GM19397 (cell line): ENCODE data around the gene IFNL4.
"Not testable (repeated sequence)": the region's sequence is repeated elsewhere in the genome, so short reads cannot be mapped to it uniquely, and the experiment has no call there.

ENCODE experiments used
- ATAC-seq: cut with Tn5 transposase; IDR thresholded peaks from one replicate; pipeline ENCODE4 v1.9.1; 2021; ENCODE audit warnings: mild to moderate bottlenecking, moderate library complexity; ENCODE audit not compliant: unreplicated experiment

IFNL4 gene

DNA sequence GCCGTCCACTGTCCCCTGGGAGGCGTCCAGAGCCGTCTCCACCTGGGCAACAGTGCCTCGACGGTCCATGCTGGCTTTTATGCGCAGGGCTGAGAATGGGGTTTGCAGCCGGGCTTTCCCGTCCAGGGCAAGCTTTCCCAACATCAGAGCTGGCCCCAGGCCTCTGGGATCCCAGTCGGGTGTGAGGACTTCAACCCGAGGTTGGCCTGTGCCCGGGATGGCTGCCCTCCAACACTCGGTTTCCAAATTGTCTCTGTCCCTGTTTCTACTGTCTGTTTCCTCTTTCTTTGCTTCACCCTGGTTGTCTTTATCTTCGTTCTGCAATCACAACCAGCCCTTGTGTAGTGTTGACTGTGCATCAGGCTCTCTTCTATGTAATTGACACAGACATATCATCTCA lies at the start of gene IFNL4:
Gene IFNL4 (minus strand): TSS at position 51 of the 400 bp plus-strand sequence.
- ATAC-seq: no peak

DNA sequence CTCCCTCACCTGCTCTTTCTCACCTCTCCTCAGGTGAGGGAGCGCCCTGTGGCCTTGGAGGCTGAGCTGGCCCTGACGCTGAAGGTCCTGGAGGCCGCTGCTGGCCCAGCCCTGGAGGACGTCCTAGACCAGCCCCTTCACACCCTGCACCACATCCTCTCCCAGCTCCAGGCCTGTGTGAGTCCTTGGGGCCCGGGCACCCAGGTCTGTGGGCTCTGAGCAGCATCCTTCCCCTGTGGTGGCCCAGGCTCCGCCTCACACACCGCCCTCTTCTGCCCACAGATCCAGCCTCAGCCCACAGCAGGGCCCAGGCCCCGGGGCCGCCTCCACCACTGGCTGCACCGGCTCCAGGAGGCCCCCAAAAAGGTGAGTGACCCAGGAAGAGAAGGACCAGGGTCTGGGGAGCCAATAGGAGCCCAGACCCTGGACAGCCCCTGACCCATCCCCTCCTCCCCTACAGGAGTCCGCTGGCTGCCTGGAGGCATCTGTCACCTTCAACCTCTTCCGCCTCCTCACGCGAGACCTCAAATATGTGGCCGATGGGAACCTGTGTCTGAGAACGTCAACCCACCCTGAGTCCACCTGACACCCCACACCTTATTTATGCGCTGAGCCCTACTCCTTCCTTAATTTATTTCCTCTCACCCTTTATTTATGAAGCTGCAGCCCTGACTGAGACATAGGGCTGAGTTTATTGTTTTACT lies 49.4 kb upstream of the IFNL4 start:
- no peak for ATAC-seq

DNA sequence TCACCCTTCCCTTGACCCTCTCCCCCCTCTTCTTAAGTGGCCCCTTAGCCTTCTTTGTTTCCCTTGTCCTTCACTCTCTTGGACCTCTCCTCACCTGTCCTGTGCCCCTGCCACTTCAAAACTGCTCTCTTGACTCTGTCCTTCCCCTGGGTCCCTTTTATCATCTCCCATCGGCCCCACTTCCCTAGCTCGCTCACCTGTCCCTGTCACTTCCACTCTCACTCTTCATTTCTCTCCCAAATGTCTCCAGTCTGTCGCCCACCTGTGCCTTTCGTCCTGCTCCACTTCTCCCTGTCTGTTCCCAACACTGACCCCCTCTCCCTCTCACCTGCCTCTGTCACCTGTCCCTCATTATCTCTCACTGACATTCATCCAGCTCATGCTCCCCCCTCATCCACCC lies 48.2 kb upstream of the IFNL4 start:
- no peak for ATAC-seq

DNA sequence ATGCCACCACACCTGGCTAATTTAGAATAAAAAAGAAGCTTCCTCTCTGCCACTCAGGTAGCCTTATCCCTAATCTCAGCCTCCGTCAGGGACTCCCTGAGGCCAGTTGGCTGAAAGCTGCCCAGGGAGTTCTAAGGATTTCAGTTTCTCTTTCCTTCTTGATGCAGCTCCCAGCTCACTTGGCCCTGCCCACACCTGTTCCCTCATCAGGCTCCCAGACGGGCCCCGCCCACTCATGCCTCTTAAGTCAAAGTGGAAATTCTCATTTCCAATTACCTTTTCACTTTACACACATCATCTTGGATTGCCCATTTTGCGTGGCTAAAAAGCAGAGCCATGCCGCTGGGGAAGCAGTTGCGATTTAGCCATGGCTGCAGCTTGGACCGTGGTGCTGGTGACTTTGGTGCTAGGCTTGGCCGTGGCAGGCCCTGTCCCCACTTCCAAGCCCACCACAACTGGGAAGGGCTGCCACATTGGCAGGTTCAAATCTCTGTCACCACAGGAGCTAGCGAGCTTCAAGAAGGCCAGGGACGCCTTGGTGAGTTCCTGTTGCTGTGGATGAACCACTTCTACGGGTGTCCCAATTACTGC lies 47.5 kb upstream of the IFNL4 start, which contains the start of gene IFNL1:
Gene IFNL1 (plus strand): TSS at position 353 of the 591 bp plus-strand sequence. CDS start 15 bp downstream, at position 368.
- no peak for ATAC-seq

DNA sequence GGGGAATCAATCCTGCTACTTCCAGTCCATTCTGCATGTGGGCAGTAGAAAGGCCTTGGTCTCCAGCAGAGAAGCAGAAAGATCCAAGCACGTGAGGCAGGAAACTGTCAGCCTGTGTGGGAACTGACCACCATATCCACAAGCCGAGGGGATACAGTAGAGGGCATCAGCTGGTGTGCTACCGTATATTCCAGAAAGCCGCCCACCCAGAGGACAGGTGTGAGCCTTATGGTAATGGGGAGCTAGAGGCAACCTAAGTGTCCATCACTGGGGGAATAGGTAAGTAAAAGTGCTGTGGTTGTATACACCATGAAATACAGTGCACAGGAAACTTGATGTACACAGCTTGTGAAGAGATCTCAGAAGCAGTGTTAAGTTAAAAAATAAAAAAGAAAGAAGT lies 44.7 kb upstream of the IFNL4 start:
- ATAC-seq: no peak

DNA sequence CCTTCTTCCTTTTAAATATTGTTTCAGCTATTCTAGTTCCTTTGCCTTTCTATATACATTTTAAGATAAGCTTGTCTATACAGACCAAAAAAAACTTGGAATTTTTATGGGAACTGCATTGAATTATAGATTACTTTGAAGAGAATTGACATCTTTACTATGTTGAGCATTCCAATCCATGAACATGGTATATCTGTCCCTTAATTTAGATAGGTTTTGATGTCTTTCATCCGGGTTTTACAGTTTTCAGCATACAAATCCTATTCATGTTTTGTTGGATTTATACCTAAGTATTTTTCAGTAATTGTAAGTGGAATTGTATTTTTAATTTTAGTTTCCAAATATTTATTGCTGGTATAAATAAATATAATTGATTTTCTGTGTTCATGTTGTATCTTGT lies 35.4 kb upstream of the IFNL4 start:
- no peak for ATAC-seq

DNA sequence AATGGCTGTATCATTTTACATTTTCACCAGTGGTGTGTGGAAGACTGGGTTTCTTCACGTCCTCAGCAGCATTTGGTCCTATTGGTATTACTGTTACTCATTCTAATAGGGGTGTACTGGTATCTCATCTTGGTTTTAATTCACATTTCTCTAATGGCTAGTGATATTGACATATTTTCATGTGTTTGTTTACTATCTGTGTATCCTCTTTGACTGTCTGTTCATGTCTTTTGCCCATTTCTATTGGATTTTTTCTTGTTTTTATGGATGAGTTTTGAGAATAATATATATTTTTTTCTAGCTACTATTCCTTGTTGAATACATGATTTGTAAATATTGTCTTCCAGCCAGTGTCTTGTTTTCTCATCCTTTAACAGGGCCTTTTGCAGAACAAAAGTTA lies 33.4 kb upstream of the IFNL4 start:
- ATAC-seq: no peak

DNA sequence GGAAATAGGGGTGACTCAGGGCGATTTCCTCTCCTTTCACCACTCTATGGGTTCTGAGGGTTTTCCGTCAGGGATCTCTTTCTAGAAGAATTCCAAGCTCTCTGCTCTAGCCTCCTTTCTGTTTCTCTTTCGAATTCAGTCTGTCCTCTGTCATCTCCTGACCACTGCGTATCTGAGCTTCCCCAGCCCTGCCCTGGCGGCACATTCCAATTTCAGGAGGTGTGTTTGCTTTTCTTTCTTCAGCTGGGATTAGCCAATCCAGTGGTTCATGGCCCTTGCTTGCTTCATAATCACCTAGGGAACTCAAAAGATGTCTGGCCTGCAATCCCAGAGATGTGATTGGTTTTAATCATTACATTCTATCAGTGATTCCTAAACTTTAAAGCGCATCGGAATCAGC lies 28.9 kb upstream of the IFNL4 start:
- ATAC-seq: no peak

DNA sequence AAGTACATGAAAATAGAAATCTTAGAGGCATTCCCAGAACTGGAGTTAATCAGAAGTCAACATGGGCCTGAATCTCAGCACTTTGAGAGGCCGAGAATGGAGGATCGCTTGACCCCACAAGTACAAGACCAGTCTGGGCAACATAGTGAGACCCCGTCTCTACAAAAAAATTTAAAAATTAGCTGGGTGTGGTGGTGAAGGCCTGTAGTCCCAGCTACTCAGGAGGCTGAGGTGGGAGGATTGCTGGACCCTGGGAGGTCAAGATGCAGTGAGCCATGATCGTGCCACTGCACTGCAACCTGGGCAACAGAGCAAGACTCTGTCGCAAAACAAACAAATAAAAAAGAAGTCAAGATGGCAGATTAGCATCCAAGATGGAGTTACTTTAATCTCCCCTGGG lies 28.1 kb upstream of the IFNL4 start:
- ATAC-seq: no peak

DNA sequence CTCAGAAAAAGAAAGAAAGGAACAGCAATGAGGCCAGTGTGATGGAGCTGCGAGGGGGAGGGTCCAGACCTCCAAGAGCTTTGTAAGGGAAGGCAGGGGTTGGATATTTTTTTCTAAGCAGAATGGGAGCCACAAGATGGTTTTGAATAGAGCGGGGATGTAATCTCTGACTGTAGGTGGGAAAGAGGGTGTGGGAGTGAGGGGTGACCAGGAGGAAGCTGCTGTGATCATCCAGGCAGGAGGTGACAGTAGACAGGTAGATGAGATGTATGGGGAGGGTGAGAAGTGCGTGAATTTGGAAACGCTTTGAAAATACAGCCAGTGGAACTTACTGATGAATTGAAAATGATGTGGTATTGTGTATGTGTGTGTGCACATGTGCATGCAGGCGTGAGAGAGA lies 26.9 kb upstream of the IFNL4 start:
- no peak for ATAC-seq

DNA sequence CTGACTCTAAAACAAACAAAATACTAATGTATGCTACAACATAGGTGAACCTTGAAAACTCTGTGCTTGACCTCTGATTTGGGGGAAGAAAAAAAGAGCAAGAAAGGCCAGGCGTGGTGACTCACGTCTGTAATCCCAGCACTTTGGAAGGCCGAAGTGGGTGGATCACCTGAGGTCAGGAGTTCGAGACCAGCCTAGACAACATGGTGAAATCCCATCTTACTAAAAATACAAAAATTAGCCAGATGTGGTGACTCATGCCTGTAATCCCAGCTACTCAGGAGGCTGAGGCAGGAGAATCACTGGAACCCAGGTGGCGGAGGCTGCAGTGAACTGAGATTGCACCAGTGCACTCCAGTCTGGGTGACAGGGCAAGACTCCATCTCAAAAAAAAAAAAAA lies 25.2 kb upstream of the IFNL4 start:
- ATAC-seq: not testable (repeated sequence)

DNA sequence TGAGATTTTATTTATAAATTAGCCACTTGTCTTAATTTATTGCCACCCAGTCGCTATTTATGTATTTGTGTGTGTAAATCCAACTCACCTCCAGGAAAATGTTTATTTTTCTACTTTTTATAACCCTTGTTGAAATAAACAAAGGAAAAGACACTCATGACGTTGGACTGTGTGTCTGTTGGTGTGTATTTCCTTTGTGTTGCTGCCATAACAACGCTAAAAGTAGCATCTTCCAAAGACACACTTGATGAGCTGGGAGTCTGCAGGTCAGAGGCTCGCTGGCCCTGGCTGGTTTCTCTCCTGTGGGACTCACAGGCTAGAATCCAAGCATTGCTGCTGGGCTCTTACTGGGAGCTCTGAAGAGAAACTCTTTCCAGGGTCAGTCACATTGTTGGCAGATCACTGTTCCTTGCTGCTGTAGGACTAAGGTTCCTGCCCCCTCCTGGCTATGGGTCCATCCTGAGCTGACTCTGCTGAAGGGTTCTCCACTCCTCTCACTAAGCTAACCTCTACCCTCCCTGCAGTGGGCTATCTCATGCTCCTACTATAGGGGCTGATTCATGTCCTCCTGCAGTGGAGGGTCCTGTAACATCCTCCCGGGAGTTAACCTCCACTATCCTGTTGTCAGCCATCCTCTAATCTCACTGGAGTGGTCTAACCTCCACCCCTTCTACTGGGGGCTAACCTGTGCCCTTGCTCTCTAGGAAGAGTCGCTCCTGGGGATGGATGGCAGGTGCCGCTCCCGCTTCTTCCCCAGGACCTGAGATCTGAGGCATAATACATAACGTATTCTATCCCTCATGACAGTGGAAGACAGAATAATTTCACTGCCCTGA lies 21.6 kb upstream of the IFNL4 start:
- ATAC-seq: no peak

DNA sequence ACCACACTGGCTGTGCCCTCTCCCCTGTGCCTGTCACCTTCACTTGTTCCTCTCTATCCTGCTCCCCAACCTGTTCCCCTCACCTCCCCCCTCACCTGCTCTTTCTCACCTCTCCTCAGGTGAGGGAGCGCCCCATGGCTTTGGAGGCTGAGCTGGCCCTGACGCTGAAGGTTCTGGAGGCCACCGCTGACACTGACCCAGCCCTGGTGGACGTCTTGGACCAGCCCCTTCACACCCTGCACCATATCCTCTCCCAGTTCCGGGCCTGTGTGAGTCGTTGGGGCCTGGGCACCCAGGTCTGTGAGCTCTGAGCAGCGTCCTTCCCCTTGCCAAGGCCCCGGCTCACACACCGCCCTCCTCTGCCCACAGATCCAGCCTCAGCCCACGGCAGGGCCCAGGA lies 20.7 kb upstream of the IFNL4 start:
- not testable (repeated sequence) for ATAC-seq

DNA sequence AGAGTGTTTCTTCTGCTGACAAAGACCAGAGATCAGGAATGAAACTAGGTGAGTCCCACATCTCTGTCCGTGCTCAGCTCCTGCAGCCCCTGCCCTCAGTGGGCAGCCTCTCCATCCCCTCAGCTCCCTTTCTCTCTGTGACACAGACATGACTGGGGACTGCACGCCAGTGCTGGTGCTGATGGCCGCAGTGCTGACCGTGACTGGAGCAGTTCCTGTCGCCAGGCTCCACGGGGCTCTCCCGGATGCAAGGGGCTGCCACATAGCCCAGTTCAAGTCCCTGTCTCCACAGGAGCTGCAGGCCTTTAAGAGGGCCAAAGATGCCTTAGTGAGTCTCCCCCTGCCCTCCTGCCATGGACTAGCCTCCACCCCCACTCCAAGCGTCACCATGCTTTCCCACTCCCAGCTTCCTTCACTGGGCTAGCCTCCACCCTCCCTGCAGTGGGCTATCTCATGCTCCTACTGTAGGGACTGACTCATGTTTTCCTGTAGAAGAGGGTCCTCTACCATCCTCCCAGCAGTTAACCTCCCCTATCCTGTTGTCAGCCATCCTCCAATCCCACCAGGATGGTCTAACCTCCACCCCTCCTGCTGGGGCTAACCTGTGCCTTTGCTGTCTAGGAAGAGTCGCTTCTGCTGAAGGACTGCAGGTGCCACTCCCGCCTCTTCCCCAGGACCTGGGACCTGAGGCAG lies 20.0 kb upstream of the IFNL4 start:
- not testable (repeated sequence) for ATAC-seq

DNA sequence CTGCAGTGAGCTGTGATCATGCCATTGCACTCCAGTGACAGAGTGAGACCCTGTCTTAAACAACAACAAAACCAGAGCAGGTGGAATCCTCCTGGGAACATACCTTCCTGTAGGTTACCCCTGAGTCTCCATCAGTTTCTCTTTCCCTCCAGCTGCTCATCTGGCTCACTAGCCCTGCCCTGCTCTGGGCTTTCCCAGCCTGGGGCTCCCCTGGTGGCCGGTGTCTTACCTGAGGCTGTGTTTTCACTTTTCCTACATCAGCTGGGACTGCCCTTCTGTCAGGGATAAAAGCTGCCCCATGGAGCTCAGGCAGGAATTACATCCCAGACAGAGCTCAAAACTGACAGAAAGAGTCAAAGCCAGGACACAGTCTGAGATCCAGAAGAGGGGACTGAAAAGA lies 19.4 kb upstream of the IFNL4 start, which contains the start of gene IFNL2:
Gene IFNL2 (plus strand): TSS at position 312 of the 400 bp plus-strand sequence. CDS start 173 bp downstream, outside the sequence.
- ATAC-seq: not testable (repeated sequence)

DNA sequence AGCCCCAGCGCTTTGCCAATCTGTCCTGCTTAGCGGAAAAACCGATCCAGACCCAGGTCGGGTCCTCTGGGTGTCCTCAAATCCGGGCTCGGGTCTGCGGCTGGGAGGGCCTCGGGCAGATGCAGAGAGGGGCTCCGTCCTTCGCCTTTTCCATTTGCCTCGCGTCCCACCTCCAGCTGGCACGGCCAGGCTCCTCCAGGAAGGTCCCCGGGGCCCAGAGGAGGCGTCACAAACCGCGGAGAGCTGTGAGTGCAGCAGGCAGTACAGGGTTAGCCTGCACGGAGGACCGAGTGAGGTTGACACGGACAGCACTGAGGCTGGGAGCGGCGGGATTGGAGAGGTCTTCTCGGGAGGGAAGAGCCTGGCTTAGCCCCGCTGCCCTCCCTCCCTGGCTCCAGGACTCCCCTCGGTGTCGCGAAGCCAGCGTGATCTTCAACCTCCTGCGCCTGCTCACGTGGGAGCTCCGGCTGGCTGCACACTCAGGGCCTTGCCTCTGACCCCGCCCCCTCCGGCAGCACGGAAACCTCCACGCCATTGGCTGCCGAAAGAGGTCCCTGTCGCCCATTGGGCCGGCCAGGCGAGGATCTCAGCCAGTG lies 16.8 kb upstream of the IFNL4 start:
- ATAC-seq: no peak

DNA sequence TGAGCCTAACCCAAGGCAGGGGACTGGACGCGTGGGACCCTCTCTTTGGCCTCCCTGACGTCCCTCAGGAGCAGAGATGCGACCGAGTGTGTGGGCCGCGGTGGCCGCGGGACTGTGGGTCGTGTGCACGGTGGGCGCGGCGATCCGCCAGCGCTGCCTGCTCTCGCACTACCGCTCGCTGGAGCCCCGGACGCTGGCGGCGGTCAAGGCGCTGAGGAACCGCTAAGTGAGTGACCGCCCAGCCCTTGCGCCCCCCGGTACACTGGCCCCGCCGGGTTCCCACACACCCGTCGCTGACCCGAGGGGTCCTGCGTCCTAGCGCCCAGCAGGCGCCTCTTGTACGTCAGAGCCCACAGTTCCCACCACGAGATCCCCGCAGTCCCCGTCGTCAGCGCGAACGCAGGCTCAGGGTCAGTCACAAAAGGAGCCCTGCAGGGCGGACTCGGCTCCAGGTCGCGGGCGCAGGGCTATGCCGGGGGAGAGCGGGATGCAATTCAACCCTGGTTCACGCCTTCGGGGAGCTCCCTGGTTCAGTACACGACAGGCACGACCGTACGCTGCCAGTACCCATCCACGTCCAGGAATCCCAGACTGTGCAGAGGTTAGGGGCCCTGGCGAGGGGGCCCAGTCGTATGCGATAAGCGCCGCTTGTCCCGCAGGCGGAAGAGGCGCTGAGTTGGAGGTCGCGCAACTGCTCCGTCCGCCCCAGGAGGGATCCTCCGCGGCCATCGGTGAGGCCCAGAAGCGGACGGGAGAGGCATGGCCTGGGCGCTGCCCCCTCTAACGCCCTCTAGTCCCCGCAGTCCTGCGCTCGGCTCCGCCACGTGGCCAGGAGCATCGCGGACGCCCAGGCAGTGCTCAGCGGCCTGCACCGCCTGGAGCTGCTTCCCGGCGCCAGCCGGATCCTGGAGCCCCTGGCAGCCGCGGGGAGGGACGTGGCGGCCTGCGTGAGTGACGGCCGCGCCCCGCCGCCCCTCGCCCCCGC lies 15.9 kb upstream of the IFNL4 start:
- no peak for ATAC-seq

DNA sequence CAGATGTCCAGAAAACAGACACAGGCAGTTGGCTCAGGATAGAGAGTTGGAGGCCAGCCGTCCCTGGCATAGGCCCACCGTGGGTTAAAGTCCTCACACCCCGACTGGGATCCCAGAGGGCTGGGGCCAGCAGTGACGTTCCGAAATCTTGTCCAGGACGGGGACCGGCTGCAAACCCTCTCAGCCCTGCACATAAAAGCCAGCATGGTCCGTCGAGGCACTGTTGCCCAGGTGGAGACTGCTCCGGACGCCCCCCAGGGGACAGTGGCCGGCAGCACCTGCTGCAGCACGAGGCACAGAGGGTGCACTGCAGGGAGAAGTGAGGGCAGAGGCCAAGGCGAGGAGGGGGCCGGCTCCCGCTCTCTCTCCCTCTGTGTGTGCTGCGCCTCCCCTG lies 15.3 kb upstream of the IFNL4 start:
- ATAC-seq: no peak

DNA sequence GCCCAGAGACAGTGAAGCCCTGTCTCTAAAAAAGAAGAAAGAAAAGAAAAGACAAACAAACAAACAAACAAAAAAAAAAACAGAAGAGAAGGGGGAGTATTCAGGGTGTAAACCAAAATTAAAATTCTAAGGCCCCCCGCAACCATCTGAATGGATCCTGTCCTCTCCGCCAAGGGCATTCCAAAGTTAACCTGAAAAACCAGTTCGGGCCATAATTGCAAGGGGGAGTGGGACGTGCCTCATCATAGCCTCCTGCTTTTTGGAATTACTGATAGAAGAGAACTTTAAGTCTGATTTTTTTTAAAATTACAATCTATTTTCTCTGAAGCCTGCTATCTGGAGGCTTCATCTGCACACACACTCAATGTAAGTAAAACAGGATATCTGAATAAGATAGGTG lies 13.8 kb upstream of the IFNL4 start:
- no peak for ATAC-seq

DNA sequence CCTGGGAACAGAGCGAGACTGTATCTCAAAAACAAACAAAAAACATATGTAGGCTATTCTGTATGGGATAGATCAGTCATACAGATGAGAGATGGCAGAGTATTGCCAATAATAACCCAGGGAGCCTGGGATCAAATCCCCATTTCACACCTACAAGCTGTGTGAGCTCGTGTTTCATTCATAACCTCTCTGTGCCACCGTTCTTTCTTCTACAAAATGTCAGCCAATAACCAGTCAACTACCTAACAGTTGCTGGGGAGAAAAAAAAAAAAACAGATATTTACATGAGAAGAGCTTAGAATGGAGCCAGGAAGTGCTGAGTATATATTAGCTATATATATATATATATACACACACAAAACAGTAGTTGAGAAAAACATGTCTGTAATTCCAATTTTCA lies 13.0 kb upstream of the IFNL4 start:
- ATAC-seq: no peak
